ENCODE measurements around the gene MGST3. TPM values are rescaled to one million over a fixed set of nuclear protein-coding genes. Genes with fewer than 3 reads are reported as not detected.
"Not testable (repeated sequence)": the region's sequence is repeated elsewhere in the genome, so short reads cannot be mapped to it uniquely, and the experiment has no call there.

MGST3 gene
- polyA plus RNA-seq, 3 donors, result 57.9 to 228 (median 189) TPM

- Mint-ChIP-seq H3K27ac (peak overlapping the region in 1 of 7 donors; percentile 50), H3K27me3 (ENCODE audit: low read depth in 3 of 3) (no peaks in the 10 kb centered on the region), H3K9me3 (no peaks in the 10 kb centered on the region), H3K4me1 (peaks cover 18% of the 10 kb centered on the region), H3K4me3 (no peak overlapping the region), H3K36me3 (peaks cover 46 to 47% of the 10 kb centered on the region in 2 donors)
- WGBS (ENCODE audit: insufficient coverage), result 98% methylated on average over 6 of the region's 7 CpGs
- H3K36me3 ChIP-seq (replicated peaks in 1 of 2; ENCODE audit: control insufficient read depth in 1 of 2, insufficient read depth in 2 of 2, low read length in 2 of 2), result peaks cover 33 to 50% of the 10 kb centered on the region in 2 donors
- no peak overlapping the region for H3K4me3 ChIP-seq (replicated peaks in 1 of 3; ENCODE audit: low read depth in 2 of 3, low read length in 3 of 3)
- H2AFZ ChIP-seq (ENCODE audit: insufficient read depth, low read depth, low read length, poor library complexity, severe bottlenecking), result no peak overlapping the region
- no peaks in the 10 kb centered on the region for H3K9me3 ChIP-seq (replicated peaks in 1 of 2; ENCODE audit: control insufficient read depth in 1 of 2, insufficient read depth in 1 of 2, low read length in 2 of 2)
- no peak overlapping the region for H3K9ac ChIP-seq (ENCODE audit: insufficient read depth, low read length, poor library complexity, severe bottlenecking)
- H3K79me2 ChIP-seq (ENCODE audit: insufficient read depth, low read length), result peaks cover 53% of the 10 kb centered on the region
- H4K20me1 ChIP-seq (ENCODE audit: insufficient read depth, low read length), result peaks cover 17% of the 10 kb centered on the region
- no peak for DNase-seq
- no peak overlapping the region for H3K4me2 ChIP-seq (replicated peaks; ENCODE audit: extremely low read depth, low read length, poor library complexity, severe bottlenecking)
- peaks cover 8 to 11% of the 10 kb centered on the region in 2 donors for H3K4me1 ChIP-seq (ENCODE audit: control insufficient read depth in 1 of 2, insufficient read depth in 2 of 2, low read length in 2 of 2)
- no peak overlapping the region for H3K27ac ChIP-seq (ENCODE audit: low read depth in 1 of 2, low read length in 2 of 2)
- TF ChIP-seq CTCF (IDR thresholded peaks at IDR 0.05), result no peak
- no peaks in the 10 kb centered on the region for H3K27me3 ChIP-seq (ENCODE audit: control insufficient read depth in 2 of 2, insufficient read depth in 2 of 2, low read length in 2 of 2)
- intact Hi-C loops (cut with micrococcal nuclease), result no loop called here
Measured at GRCh38 chr1:165648919-165649572, 18.0 kb downstream of the MGST3 start.

- Histone ChIP-seq H3K4me1 (ENCODE audit: control insufficient read depth in 1 of 2, insufficient read depth in 2 of 2, low read length in 2 of 2) (peaks cover 1 to 2% of the 10 kb centered on the region in 2 donors), H2AFZ (ENCODE audit: insufficient read depth, low read depth, low read length, poor library complexity, severe bottlenecking) (no peak overlapping the region), H3K4me2 (replicated peaks; ENCODE audit: extremely low read depth, low read length, poor library complexity, severe bottlenecking) (no peak overlapping the region), H3K9me3 (replicated peaks in 1 of 2; ENCODE audit: control insufficient read depth in 1 of 2, insufficient read depth in 1 of 2, low read length in 2 of 2) (no peaks in the 10 kb centered on the region), H3K27me3 (ENCODE audit: control insufficient read depth in 2 of 2, insufficient read depth in 2 of 2, low read length in 2 of 2) (no peaks in the 10 kb centered on the region), H3K79me2 (ENCODE audit: insufficient read depth, low read length) (peaks cover 38% of the 10 kb centered on the region), H4K20me1 (ENCODE audit: insufficient read depth, low read length) (peaks cover 7% of the 10 kb centered on the region), H3K36me3 (replicated peaks in 1 of 2; ENCODE audit: control insufficient read depth in 1 of 2, insufficient read depth in 2 of 2, low read length in 2 of 2) (peaks cover 51 to 70% of the 10 kb centered on the region in 2 donors), H3K27ac (ENCODE audit: low read depth in 1 of 2, low read length in 2 of 2) (no peak overlapping the region), H3K9ac (ENCODE audit: insufficient read depth, low read length, poor library complexity, severe bottlenecking) (no peak overlapping the region), H3K4me3 (replicated peaks in 1 of 3; ENCODE audit: low read depth in 2 of 3, low read length in 3 of 3) (no peak overlapping the region)
- no peaks in the 10 kb centered on the region for H3K9me3 Mint-ChIP-seq
- WGBS (ENCODE audit: insufficient coverage), result 93% methylated on average over 2 of the region's 9 CpGs
- intact Hi-C loops (cut with micrococcal nuclease), result no loop called here
- peaks cover 10% of the 10 kb centered on the region for H3K4me1 Mint-ChIP-seq
- DNase-seq, result no peak
- H3K36me3 Mint-ChIP-seq, result peaks cover 51 to 63% of the 10 kb centered on the region in 2 donors
- H3K4me3 Mint-ChIP-seq, result no peak overlapping the region
- H3K27ac Mint-ChIP-seq, result peak overlapping the region in 1 of 7 donors; percentile 46
- TF ChIP-seq CTCF (IDR thresholded peaks at IDR 0.05), result no peak
- H3K27me3 Mint-ChIP-seq (ENCODE audit: low read depth in 3 of 3), result no peaks in the 10 kb centered on the region
Measured at GRCh38 chr1:165650981-165651625, 20.1 kb downstream of the MGST3 start.

- H3K27ac ChIP-seq (ENCODE audit: low read depth in 1 of 2, low read length in 2 of 2); H3K9me3 Mint-ChIP-seq; H3K9ac ChIP-seq (ENCODE audit: insufficient read depth, low read length, poor library complexity, severe bottlenecking); H3K9me3 ChIP-seq (replicated peaks in 1 of 2; ENCODE audit: control insufficient read depth in 1 of 2, insufficient read depth in 1 of 2, low read length in 2 of 2); DNase-seq; H3K4me1 ChIP-seq (ENCODE audit: control insufficient read depth in 1 of 2, insufficient read depth in 2 of 2, low read length in 2 of 2); H3K4me3 ChIP-seq (replicated peaks in 1 of 3; ENCODE audit: low read depth in 2 of 3, low read length in 3 of 3); H3K4me2 ChIP-seq (replicated peaks; ENCODE audit: extremely low read depth, low read length, poor library complexity, severe bottlenecking); intact Hi-C loops (cut with micrococcal nuclease); H3K4me3 Mint-ChIP-seq; H4K20me1 ChIP-seq (ENCODE audit: insufficient read depth, low read length); H3K27me3 ChIP-seq (ENCODE audit: control insufficient read depth in 2 of 2, insufficient read depth in 2 of 2, low read length in 2 of 2); H2AFZ ChIP-seq (ENCODE audit: insufficient read depth, low read depth, low read length, poor library complexity, severe bottlenecking); H3K4me1 Mint-ChIP-seq; H3K79me2 ChIP-seq (ENCODE audit: insufficient read depth, low read length); H3K27me3 Mint-ChIP-seq (ENCODE audit: low read depth in 3 of 3): not testable (repeated sequence)
- WGBS (ENCODE audit: insufficient coverage), result 80% methylated on average over 1 of the region's 9 CpGs
- Mint-ChIP-seq H3K36me3 (peaks cover 56 to 77% of the 10 kb centered on the region in 2 donors), H3K27ac (peak overlapping the region in 2 of 7 donors; percentile 28 to 79)
- peaks cover 68 to 96% of the 10 kb centered on the region in 2 donors for H3K36me3 ChIP-seq (replicated peaks in 1 of 2; ENCODE audit: control insufficient read depth in 1 of 2, insufficient read depth in 2 of 2, low read length in 2 of 2)
Measured at GRCh38 chr1:165658766-165659580, 27.9 kb downstream of the MGST3 start.

All from CD14-positive monocyte (primary cell).